Measurements from ENCODE around the gene PHYKPL.
"Not testable (repeated sequence)": the region's sequence is repeated elsewhere in the genome, so short reads cannot be mapped to it uniquely, and the experiment has no call there.

DNA sequence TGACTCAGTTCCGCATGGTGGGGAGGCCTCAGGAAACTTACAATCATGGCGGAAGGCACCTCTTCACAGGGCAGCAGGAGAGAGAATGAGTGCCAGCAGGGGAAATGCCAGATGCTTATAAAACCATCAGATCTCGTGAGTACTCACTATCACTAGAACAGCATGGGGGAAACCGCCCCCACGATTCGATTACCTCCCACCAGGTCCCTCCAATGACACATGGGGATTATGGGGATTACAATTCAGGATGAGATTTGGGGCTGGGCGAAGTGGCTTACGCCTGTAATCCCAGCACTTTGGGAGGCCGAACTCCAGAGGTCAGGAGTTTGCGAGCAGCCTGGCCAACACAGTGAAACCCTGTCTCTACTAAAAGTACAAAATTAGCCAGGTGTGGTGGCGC is 34.5 kb downstream of the PHYKPL start:
- TF ChIP-seq, protein P1, sequence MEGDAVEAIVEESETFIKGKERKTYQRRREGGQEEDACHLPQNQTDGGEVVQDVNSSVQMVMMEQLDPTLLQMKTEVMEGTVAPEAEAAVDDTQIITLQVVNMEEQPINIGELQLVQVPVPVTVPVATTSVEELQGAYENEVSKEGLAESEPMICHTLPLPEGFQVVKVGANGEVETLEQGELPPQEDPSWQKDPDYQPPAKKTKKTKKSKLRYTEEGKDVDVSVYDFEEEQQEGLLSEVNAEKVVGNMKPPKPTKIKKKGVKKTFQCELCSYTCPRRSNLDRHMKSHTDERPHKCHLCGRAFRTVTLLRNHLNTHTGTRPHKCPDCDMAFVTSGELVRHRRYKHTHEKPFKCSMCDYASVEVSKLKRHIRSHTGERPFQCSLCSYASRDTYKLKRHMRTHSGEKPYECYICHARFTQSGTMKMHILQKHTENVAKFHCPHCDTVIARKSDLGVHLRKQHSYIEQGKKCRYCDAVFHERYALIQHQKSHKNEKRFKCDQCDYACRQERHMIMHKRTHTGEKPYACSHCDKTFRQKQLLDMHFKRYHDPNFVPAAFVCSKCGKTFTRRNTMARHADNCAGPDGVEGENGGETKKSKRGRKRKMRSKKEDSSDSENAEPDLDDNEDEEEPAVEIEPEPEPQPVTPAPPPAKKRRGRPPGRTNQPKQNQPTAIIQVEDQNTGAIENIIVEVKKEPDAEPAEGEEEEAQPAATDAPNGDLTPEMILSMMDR (IDR thresholded peaks at IDR 0.05; ENCODE audit: insufficient read depth, low read length, poor library complexity, severe bottlenecking): not testable (repeated sequence)
- TF ChIP-seq EZH2phosphoT487 (conservative IDR thresholded peaks at IDR 0.05; ENCODE audit: low read length): not testable (repeated sequence)
